ENCODE data around the gene NPAT. TPM values are rescaled to one million over a fixed set of nuclear protein-coding genes. Genes with fewer than 3 reads are reported as not detected.

NPAT gene
- total RNA-seq, 2 experiments from 2014 or later: 46.7 to 57.2 TPM

DNA sequence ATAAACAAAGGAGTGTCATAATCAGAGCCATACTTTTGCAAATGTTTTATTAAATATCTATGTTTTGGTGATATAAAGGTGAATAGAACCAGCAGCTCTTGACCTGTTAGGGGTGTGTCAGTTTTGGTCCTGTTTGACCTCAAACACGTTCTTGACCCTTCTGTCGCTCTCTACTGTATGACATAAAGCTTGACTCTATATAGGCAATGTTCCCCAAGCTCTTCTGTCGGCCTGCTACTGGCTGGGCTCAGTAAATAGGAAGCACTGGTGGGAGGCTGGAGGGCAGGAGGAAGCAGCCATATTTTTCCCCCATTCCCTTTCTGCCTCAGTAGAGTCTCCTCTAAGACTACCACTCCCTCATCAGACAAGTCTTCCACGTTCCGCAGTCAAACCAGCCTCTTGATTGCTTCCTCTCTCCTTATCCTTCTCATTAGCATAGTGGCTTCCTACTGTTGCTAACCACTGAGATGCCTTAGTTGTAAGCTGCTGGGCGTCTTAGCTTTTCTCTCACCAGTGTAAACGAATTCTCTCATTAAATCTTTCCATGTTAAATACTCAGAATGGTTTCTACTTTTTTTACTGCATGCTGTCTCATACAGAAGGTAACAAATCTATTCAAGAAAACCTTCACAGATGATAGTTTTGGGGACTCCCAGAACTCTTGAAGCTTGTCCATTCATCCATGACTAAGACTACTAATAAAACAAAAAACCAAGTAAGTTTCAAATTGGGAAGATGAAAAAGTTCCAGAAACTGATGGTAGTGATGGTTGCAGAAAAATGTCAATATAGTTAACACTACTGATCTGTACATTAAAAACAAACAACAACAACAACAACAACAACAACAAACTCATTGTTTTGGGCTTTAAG, 3.3 kb downstream of the NPAT start:
- CTCF ChIA-PET: interaction anchor here (1.1 to 1.3 kb wide), 2 partner anchors 18 to 100 kb away, joined by 3 to 4 read pairs; no protein-coding TSS in a partner anchor
- ATAC-seq (no peak), DNase-seq (no peak)
- peaks cover 56% of the 10 kb centered on the region for H3K4me1 Mint-ChIP-seq (ENCODE audit: low read depth)
- H3K4me3 Mint-ChIP-seq: peak overlapping the region; percentile 60
- H3K27ac Mint-ChIP-seq: peak overlapping the region; percentile 60
- H3K9me3 Mint-ChIP-seq (ENCODE audit: insufficient read depth): no peaks in the 10 kb centered on the region
- H3K27me3 Mint-ChIP-seq (ENCODE audit: low read depth): no peaks in the 10 kb centered on the region
- H3K36me3 Mint-ChIP-seq (ENCODE audit: low read depth): peaks cover 64% of the 10 kb centered on the region
- POLR2A ChIA-PET: interaction anchor here (0.6 to 1.4 kb wide), 3 partner anchors 18 to 25 kb away, joined by 4 to 8 read pairs (median 6); no protein-coding TSS in a partner anchor

DNA sequence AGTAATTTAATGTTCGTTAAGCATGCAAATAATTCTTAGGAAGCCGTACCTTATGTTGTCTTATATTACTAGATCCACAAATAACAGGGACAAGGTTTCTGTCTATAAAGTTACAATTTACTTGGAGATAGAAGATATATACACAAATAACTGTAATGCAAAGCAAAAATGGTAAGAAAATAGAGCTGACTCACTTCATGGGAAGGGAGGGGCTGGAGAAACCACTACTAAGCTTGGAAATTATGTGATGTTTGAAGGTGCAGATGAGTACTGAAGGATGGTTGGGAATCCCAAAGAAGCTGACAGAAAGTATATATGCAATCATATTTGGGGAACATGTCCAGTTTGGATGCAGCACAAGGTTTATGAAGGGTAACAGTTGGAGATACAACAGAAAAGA, 4.0 kb downstream of the NPAT start:
- peaks cover 62% of the 10 kb centered on the region for H3K4me1 Mint-ChIP-seq (ENCODE audit: low read depth)
- H3K27me3 Mint-ChIP-seq (ENCODE audit: low read depth): no peaks in the 10 kb centered on the region
- H3K4me3 Mint-ChIP-seq: peak overlapping the region; percentile 4
- DNase-seq (no peak), ATAC-seq (no peak)
- ChIA-PET POLR2A (interaction anchor here (0.6 to 1.4 kb wide), 2 partner anchors 20 to 24 kb away, joined by 4 to 6 read pairs; no protein-coding TSS in a partner anchor), CTCF (interaction anchor here (1.1 to 1.3 kb wide), 2 partner anchors 19 to 100 kb away, joined by 3 to 4 read pairs; no protein-coding TSS in a partner anchor)
- H3K36me3 Mint-ChIP-seq (ENCODE audit: low read depth): peaks cover 69% of the 10 kb centered on the region
- H3K27ac Mint-ChIP-seq: no peak overlapping the region
- H3K9me3 Mint-ChIP-seq (ENCODE audit: insufficient read depth): no peaks in the 10 kb centered on the region

DNA sequence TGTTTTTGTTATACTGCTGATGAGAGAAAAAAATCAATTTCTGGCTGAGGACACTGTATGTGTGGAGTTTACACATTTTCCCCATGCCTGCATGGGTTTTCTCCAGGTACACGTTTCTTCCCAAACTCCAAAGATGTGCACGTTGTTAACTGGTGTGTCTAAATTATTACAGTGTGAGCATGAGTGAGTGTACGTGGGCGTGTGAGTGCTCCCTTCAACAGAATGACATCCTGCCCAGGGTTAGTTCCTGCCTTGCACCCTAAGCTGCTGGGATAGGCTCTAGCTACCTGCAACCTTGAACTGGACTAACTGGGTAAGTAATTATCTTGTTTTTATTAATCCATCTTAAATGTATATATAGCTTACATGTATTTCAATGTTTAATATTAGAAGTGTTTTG, 5.5 kb downstream of the NPAT start:
- no peaks in the 10 kb centered on the region for H3K27me3 Mint-ChIP-seq (ENCODE audit: low read depth)
- peaks cover 2% of the 10 kb centered on the region for H3K9me3 Mint-ChIP-seq (ENCODE audit: insufficient read depth)
- DNase-seq (no peak), ATAC-seq (peak; percentile 31)
- peaks cover 62% of the 10 kb centered on the region for H3K4me1 Mint-ChIP-seq (ENCODE audit: low read depth)
- ChIA-PET POLR2A (no interaction called here), CTCF (no interaction called here)
- peaks cover 78% of the 10 kb centered on the region for H3K36me3 Mint-ChIP-seq (ENCODE audit: low read depth)
- no peak overlapping the region for H3K4me3 Mint-ChIP-seq
- H3K27ac Mint-ChIP-seq: peak overlapping the region; percentile 17

DNA sequence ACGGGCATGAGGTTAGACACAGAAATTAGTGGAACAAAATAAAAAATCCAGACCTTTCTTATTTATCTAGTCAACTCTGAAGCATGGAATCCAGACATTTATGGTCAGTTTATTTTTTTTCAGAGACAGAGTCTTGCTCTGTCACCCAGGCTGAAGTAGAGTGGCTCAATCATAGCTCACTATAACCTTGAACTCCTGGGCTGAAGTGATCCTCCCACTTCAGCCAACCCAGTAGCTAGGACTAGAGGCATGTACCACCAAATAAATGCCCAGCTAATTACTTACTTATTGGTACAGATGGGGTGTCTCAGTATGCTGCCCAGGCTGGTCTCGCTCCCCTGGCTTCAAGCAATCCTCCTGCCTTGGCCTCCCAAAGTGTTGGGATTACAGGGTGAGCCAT, 8.7 kb downstream of the NPAT start:
- POLR2A ChIA-PET: interaction anchor here (1.0 kb wide), 1 partner anchor 8 kb away, joined by 4 read pairs; the partner anchor contains the start of gene NPAT

DNA sequence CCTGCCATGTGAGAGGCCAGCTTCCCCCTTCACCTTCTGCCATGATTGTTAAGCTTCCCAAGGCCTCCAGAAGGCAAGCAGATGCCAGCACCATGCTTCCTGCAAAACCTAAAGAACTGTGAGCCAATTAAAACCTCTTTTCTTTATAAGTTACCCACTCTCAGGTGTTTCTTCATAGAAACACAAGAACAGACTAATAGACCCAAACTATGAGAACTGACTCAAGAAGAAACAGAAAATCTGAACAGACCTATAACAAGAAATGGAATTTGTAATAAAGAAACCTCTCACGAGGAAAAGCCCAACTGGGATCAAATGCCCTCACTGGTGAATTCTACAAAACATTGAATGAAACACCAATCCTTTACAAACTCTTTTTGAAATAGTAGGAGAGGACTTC, 12.0 kb downstream of the NPAT start:
- no peak overlapping the region for H3K27ac Mint-ChIP-seq
- DNase-seq: no peak
- H3K4me1 Mint-ChIP-seq (ENCODE audit: low read depth): peaks cover 27% of the 10 kb centered on the region
- peaks cover 88% of the 10 kb centered on the region for H3K36me3 Mint-ChIP-seq (ENCODE audit: low read depth)
- no peaks in the 10 kb centered on the region for H3K27me3 Mint-ChIP-seq (ENCODE audit: low read depth)
- H3K9me3 Mint-ChIP-seq (ENCODE audit: insufficient read depth): peaks cover 14% of the 10 kb centered on the region
- ATAC-seq: no peak
- CTCF ChIA-PET: no interaction called here
- POLR2A ChIA-PET: no interaction called here
- H3K4me3 Mint-ChIP-seq: no peak overlapping the region

More for the DNA sequence above, 8.7 kb downstream of the NPAT start:
- H3K27me3 Mint-ChIP-seq (ENCODE audit: low read depth): no peaks in the 10 kb centered on the region
- H3K36me3 Mint-ChIP-seq (ENCODE audit: low read depth): peaks cover 80% of the 10 kb centered on the region
- peaks cover 50% of the 10 kb centered on the region for H3K4me1 Mint-ChIP-seq (ENCODE audit: low read depth)
- ATAC-seq (no peak), DNase-seq (no peak)
- CTCF ChIA-PET: interaction anchor here (0.8 kb wide), 1 partner anchor 10 kb away, joined by 4 read pairs; the partner anchor contains the start of gene ATM
- no peak overlapping the region for H3K27ac Mint-ChIP-seq
- no peak overlapping the region for H3K4me3 Mint-ChIP-seq
- H3K9me3 Mint-ChIP-seq (ENCODE audit: insufficient read depth): peaks cover 6% of the 10 kb centered on the region

DNA sequence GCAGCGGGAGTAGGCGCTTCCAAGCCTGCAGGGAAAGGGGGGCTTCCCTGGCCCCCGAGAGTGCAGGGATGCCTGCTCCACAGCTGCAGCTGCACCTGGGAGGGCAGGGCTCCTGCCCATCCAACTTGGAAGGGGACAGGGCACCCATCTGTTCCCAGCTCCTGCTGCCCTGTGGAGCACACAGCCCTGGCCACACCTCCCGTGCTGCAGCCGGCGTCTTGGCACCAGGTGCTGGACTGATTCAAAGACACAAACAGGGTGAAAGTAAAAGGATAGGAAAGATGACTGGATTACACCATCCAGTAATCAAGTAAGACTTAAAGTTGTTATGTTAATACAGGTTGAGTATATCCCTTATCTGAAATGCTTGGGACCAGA, 14.8 kb downstream of the NPAT start:
- CTCF ChIA-PET: no interaction called here
- no peak for DNase-seq

DNA sequence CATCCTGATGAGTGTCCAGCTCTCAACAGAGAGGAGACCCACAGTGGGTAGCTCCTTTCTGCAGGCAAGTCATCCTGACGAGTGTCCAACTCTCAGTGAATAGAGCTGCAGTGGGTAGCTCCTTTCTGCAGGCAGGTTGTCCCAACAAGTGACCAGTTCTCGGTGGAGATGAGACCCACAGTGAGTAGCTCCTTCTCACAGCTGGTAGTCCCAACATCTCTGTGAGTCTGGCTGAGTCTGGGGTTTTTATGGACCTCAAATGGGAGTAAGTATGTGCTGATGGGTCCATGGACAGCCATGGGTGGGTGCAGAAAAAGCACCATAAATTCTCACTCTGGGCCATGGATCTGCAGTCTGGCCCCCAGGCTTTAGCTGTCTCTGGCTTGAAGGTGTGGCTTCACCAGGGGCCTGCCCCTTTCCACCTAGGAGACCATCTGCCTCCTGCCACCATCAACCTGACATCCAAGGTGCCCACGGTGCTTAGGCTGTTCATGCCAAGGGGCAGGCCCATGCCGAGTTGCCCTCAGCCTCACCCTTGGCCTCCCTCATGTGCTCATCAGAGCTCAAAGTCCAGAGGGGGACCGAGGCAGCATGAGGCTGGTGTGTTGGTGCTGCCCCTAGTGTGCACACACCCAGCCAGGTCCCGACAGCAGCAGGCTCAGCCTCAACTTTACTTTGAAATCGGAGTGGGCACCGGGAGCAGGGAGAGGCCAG, 15.3 kb downstream of the NPAT start:
- no peak overlapping the region for H3K4me3 Mint-ChIP-seq
- H3K27ac Mint-ChIP-seq: no peak overlapping the region
- H3K27me3 Mint-ChIP-seq (ENCODE audit: low read depth): no peaks in the 10 kb centered on the region
- POLR2A ChIA-PET: interaction anchor here (0.9 kb wide), 2 partner anchors 15 to 17 kb away, joined by 3 to 4 read pairs; partner anchors contain the start of genes ATM and NPAT
- peaks cover 12% of the 10 kb centered on the region for H3K4me1 Mint-ChIP-seq (ENCODE audit: low read depth)
- CTCF ChIA-PET: no interaction called here
- DNase-seq (no peak), ATAC-seq (no peak)
- H3K36me3 Mint-ChIP-seq (ENCODE audit: low read depth): peaks cover 98% of the 10 kb centered on the region
- peaks cover 19% of the 10 kb centered on the region for H3K9me3 Mint-ChIP-seq (ENCODE audit: insufficient read depth)

More for the DNA sequence above, 14.8 kb downstream of the NPAT start:
- Mint-ChIP-seq H3K9me3 (ENCODE audit: insufficient read depth) (peaks cover 19% of the 10 kb centered on the region), H3K4me1 (ENCODE audit: low read depth) (peaks cover 12% of the 10 kb centered on the region), H3K27me3 (ENCODE audit: low read depth) (no peaks in the 10 kb centered on the region), H3K27ac (no peak overlapping the region), H3K4me3 (no peak overlapping the region), H3K36me3 (ENCODE audit: low read depth) (peaks cover 97% of the 10 kb centered on the region)
- ATAC-seq: no peak
- POLR2A ChIA-PET: interaction anchor here (0.9 kb wide), 2 partner anchors 14 to 16 kb away, joined by 3 to 4 read pairs; partner anchors contain the start of genes ATM and NPAT

DNA sequence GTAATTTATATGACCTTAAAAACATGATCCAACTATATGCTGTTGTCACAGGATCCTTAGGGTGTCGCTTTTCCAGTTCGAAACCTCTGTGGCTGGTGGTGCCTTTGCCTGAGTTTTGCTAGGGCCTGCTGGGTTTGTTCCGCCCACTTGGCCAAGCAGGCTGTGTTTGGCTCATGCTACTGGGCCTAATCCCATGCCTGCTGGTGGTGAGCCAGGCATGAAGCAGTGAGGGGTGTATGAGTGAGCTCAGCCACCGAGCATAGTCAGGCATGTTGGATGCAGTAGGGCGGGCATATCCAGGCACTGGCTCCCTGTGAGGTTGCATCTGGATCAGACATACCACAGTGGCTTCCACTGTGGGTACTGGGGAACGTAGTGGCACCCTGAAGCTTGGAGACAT, 16.3 kb downstream of the NPAT start:
- H3K36me3 Mint-ChIP-seq (ENCODE audit: low read depth): peaks cover 94% of the 10 kb centered on the region
- H3K9me3 Mint-ChIP-seq (ENCODE audit: insufficient read depth): peaks cover 13% of the 10 kb centered on the region
- no peaks in the 10 kb centered on the region for H3K27me3 Mint-ChIP-seq (ENCODE audit: low read depth)
- H3K4me3 Mint-ChIP-seq: no peak overlapping the region
- ATAC-seq: no peak
- CTCF ChIA-PET: interaction anchor here (0.8 kb wide), 1 partner anchor 16 kb away, joined by 3 read pairs; the partner anchor contains the start of genes ATM and NPAT
- H3K4me1 Mint-ChIP-seq (ENCODE audit: low read depth): peaks cover 15% of the 10 kb centered on the region
- H3K27ac Mint-ChIP-seq: no peak overlapping the region
- POLR2A ChIA-PET: interaction anchor here (0.5 kb wide), 1 partner anchor 108 kb away, joined by 4 read pairs; no protein-coding TSS in a partner anchor
- no peak for DNase-seq

DNA sequence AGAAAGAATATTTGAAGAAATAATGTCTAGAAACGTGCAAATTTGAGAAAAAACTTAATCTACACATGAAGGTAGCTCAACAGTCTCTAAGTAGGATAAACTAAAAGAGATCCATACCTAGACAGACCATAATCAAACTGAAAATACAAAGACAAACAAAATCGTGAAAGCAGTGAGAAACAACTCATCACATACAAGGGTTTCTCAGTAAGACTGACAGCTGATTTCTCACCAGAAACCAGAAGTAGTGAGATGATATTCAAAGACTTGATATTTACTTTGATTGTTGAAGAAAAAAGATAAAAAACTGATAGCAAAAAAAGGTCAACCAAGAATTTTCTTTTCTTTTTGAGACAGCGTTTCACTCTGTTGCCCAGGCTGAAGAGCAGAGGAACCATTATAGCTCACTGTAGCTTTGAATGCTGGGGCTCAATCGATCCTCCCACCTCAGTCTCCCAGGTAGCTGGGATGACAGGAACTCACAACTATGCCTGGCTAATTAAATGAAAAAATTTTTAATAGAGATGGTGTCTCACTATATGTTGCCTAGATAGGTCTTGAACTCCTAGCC, 17.4 kb downstream of the NPAT start:
- Mint-ChIP-seq H3K4me1 (ENCODE audit: low read depth) (peaks cover 18% of the 10 kb centered on the region), H3K9me3 (ENCODE audit: insufficient read depth) (peaks cover 13% of the 10 kb centered on the region), H3K27ac (no peak overlapping the region), H3K4me3 (no peak overlapping the region), H3K27me3 (ENCODE audit: low read depth) (no peaks in the 10 kb centered on the region), H3K36me3 (ENCODE audit: low read depth) (peaks cover 92% of the 10 kb centered on the region)
- ATAC-seq (no peak), DNase-seq (no peak)
- ChIA-PET POLR2A (no interaction called here), CTCF (no interaction called here)

DNA sequence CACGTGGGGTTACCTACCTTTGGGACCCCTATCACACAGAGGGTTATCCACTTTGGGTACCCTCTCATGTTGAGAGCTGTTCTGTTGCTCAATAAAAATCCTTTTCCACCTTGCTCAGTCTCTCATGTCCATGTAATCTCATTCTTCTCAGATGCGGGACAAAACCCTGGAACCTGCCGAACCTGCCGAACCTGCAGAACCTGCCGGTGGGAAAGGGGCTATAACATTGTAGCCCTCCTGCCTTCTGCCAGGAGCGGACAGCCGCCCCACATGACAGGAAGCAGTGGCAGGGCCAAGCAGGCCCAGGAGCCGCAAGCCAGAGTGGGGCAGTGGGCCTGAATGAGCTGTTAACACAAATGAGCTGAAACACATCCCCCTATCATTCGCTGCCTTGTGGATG, 18.1 kb downstream of the NPAT start:
- Mint-ChIP-seq H3K4me1 (ENCODE audit: low read depth) (peaks cover 22% of the 10 kb centered on the region), H3K27ac (no peak overlapping the region)

DNA sequence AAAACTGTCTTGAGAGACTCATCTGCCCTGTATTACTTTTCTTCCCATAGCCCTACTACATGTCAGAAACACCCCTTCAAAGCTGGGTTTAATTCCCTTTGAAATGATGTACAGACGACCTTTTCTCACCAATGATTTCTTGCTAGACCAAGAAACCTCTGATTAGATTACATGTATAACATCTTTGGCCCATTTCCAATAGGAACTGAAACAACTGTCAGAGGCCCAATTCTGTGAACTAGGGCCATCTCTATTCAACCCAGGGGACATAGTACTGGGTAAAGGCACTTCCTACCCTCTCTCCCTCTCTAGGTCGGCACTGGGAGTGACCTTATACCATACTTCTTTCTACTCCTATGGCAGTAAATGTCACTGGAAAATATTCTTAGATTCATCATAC, 19.4 kb downstream of the NPAT start:
- Mint-ChIP-seq H3K27me3 (ENCODE audit: low read depth) (no peaks in the 10 kb centered on the region), H3K36me3 (ENCODE audit: low read depth) (peaks cover 91% of the 10 kb centered on the region), H3K4me3 (no peak overlapping the region), H3K27ac (no peak overlapping the region), H3K4me1 (ENCODE audit: low read depth) (peaks cover 35% of the 10 kb centered on the region), H3K9me3 (ENCODE audit: insufficient read depth) (peaks cover 13% of the 10 kb centered on the region)
- CTCF ChIA-PET: no interaction called here
- DNase-seq (no peak), ATAC-seq (no peak)
- POLR2A ChIA-PET: no interaction called here

More for the DNA sequence above, 18.1 kb downstream of the NPAT start:
- DNase-seq (no peak), ATAC-seq (no peak)
- POLR2A ChIA-PET: no interaction called here
- Mint-ChIP-seq H3K9me3 (ENCODE audit: insufficient read depth) (peaks cover 13% of the 10 kb centered on the region), H3K4me3 (no peak overlapping the region), H3K27me3 (ENCODE audit: low read depth) (no peaks in the 10 kb centered on the region), H3K36me3 (ENCODE audit: low read depth) (peaks cover 92% of the 10 kb centered on the region)
- CTCF ChIA-PET: no interaction called here

All from activated CD8-positive, alpha-beta T cell treated with anti-CD3 and anti-CD28 coated beads, Interleukin-2, amount 10 ng/mL, durations not matched to agents 7 days and 5 days (primary cell).